SU-DHL-6 (cell line): ENCODE measurements around the gene OR12D2.

ENCODE experiments used
- H2AFZ ChIP-seq: fragments of 200-600 bp; sonication (generic); 2 replicates; pipeline ENCODE4 v1.6.1; 2014; ENCODE audit warnings: low read depth, mild to moderate bottlenecking, moderate library complexity, mixed read lengths, antibody characterized with exemption, low read length; ENCODE audit not compliant: severe bottlenecking
- H3F3A ChIP-seq: fragments of 200-600 bp; shearing (Covaris generic); 2 replicates; pipeline ENCODE4 v1.6.0; 2016; ENCODE audit warnings: antibody characterized with exemption, mild to moderate bottlenecking; ENCODE audit not compliant: insufficient read depth
- H3K27ac ChIP-seq: fragments of 200-600 bp; sonication (generic); 2 replicates; pipeline ENCODE4 v1.5.1; 2016; ENCODE audit warnings: low read depth, mild to moderate bottlenecking, low read length, moderate library complexity, mixed read lengths
- H3K27me3 ChIP-seq: fragments of 200-600 bp; sonication (generic), shearing (Covaris generic); 2 replicates; pipeline ENCODE4 v1.6.0; 2014; ENCODE audit warnings: mild to moderate bottlenecking, low read length
- H3K36me3 ChIP-seq: fragments of 200-600 bp; sonication (generic); 2 replicates; pipeline ENCODE4 v1.6.1; 2014; ENCODE audit warnings: mild to moderate bottlenecking, low read length, mixed read lengths
- H3K4me2 ChIP-seq: fragments of 300-600, 200-600 bp; shearing (Covaris generic), sonication (generic); 2 replicates; pipeline ENCODE4 v1.6.0; 2014; ENCODE audit warnings: low read length, low read depth, mild to moderate bottlenecking; ENCODE audit not compliant: poor library complexity, severe bottlenecking
- H3K4me3 ChIP-seq: fragments of 200-600 bp; sonication (generic); 2 replicates; pipeline ENCODE4 v1.5.1; 2014; ENCODE audit warnings: antibody characterized with exemption, low read length, mild to moderate bottlenecking, mixed read lengths; ENCODE audit not compliant: insufficient read depth, poor library complexity, severe bottlenecking
- H3K79me2 ChIP-seq: fragments of 200-600 bp; sonication (generic); 2 replicates; pipeline ENCODE4 v1.6.1; 2014; ENCODE audit warnings: mild to moderate bottlenecking, low read length, moderate library complexity; ENCODE audit not compliant: insufficient read depth
- H3K9ac ChIP-seq: fragments of 200-600 bp; sonication (generic); 2 replicates; pipeline ENCODE4 v1.7.0; 2014; ENCODE audit warnings: mild to moderate bottlenecking, low read length
- H3K9me2 ChIP-seq: fragments of 200-600 bp; sonication (generic); replicated peaks from 2 replicates; pipeline ENCODE4 v1.6.1; 2014; ENCODE audit warnings: low read length; ENCODE audit not compliant: insufficient read depth
- H3K9me3 ChIP-seq: fragments of 200-600 bp; sonication (generic); 2 replicates; pipeline ENCODE4 v1.6.1; 2014; ENCODE audit warnings: low read length, mixed read lengths; ENCODE audit not compliant: insufficient read depth
- H4K20me1 ChIP-seq: fragments of 200-600 bp; sonication (generic); 2 replicates; pipeline ENCODE4 v1.6.1; 2014; ENCODE audit warnings: low read depth, mild to moderate bottlenecking, antibody characterized with exemption, low read length, moderate library complexity, mixed read lengths
- CTCF ChIP-seq: fragments of 200-600 bp; sonication (generic); IDR thresholded peaks from one replicate; pipeline ENCODE4 v1.5.1; 2017; ENCODE audit warnings: antibody characterized with exemption, mild to moderate bottlenecking, low read length, moderate library complexity; ENCODE audit not compliant: insufficient read depth, poor library complexity, severe bottlenecking
- EZH2phosphoT487 ChIP-seq: fragments of 200-600 bp; sonication (generic), shearing (Covaris generic); conservative IDR thresholded peaks from 2 replicates; pipeline ENCODE4 v1.6.1; 2018; ENCODE audit warnings: mild to moderate bottlenecking, antibody characterized with exemption, low read length, moderate library complexity, mixed read lengths

OR12D2 gene

DNA sequence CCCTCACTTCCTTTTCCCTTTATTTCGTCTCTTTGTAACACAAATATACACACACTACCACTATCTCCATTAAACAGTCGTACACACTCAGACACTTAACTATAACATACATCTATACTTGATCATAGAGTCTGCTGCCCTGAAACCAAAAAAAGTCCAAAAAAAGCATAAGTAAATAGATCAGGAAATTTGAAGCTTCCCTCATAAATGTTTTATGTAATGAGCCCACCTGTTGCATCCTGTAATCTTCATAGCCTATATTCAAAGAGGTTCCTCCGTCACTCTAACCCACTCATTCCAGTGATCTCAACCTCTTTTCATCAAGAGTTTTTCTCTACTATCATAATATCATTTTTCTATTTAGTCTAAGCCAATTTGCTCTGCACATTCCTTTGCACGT, 6.9 kb upstream of the OR12D2 start:
- Histone ChIP-seq H3K79me2 (no peaks in the 10 kb centered on the region), H3K9ac (no peak overlapping the region), H3K36me3 (no peaks in the 10 kb centered on the region), H3K4me3 (no peak overlapping the region), H3K27me3 (no peaks in the 10 kb centered on the region), H3K4me2 (no peak overlapping the region), H3K9me2 (no peaks in the 10 kb centered on the region; the same call in 1 of the 2 replicates), H3K27ac (no peak overlapping the region), H3K9me3 (no peaks in the 10 kb centered on the region; the same call in 1 of the 2 replicates), H3F3A (no peaks in the 10 kb centered on the region), H2AFZ (no peak overlapping the region), H4K20me1 (no peaks in the 10 kb centered on the region)
- TF ChIP-seq CTCF (no peak), EZH2phosphoT487 (no peak)

DNA sequence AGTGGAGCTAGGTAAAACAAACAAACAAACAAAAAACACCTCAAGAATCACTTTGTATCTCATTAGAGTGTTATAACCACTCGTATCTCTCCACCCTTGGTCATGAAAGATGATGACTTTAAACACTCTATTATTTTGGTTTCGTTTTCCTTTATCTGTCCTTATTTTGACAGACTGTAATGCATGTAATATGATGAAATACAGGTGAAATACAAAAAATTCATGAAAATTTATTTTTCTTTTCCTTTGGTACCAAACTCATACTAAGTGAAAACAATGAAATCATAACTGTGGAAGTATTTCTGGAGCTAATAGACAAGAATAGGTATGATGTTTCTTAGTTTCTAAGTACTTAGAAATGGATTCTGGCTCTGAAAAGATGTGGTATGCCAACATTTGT, 4.1 kb downstream of the OR12D2 start:
- Histone ChIP-seq H3K9me2 (no peaks in the 10 kb centered on the region), H3K36me3 (no peaks in the 10 kb centered on the region), H3F3A (no peaks in the 10 kb centered on the region), H3K27ac (no peak overlapping the region), H2AFZ (no peak overlapping the region), H4K20me1 (no peaks in the 10 kb centered on the region; the same call in 1 of the 2 replicates), H3K9me3 (no peaks in the 10 kb centered on the region), H3K9ac (no peak overlapping the region), H3K4me2 (no peak overlapping the region), H3K27me3 (no peaks in the 10 kb centered on the region; the same call in 1 of the 2 replicates), H3K4me3 (no peak overlapping the region), H3K79me2 (no peaks in the 10 kb centered on the region)
- no peak for TF ChIP-seq CTCF
- TF ChIP-seq EZH2phosphoT487, result no peak

DNA sequence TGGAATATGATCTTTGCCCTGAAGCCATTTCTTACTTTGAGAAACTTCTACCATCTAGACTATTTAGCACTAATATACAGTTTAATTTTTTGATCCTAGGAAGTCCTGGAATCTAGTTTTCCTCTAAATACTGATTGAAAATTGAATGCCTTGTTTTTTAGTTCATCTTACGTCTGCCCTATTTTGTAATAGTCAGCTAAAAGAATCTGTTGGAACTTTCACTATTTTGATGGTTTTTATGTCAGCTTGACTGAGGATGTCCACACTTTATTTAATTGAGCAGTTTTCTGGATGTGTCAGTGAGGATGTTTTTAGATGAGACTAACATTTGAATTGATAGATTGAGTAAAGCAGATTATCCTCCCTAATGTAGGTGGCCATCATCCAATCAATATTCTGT, 8.4 kb downstream of the OR12D2 start:
- H3K4me2 ChIP-seq, result no peak overlapping the region
- H3K9me2 ChIP-seq, result no peaks in the 10 kb centered on the region
- H3K9me3 ChIP-seq, result no peaks in the 10 kb centered on the region
- H3K36me3 ChIP-seq, result no peaks in the 10 kb centered on the region
- no peaks in the 10 kb centered on the region for H3K27me3 ChIP-seq
- H3K79me2 ChIP-seq, result no peaks in the 10 kb centered on the region
- H3F3A ChIP-seq, result no peaks in the 10 kb centered on the region
- H4K20me1 ChIP-seq, result no peaks in the 10 kb centered on the region
- H3K9ac ChIP-seq, result no peak overlapping the region
- TF ChIP-seq CTCF (no peak), EZH2phosphoT487 (no peak)
- no peak overlapping the region for H2AFZ ChIP-seq
- no peak overlapping the region for H3K4me3 ChIP-seq
- H3K27ac ChIP-seq, result no peak overlapping the region
